ENCODE data around the gene LLGL2.
"Not testable (repeated sequence)": the region's sequence is repeated elsewhere in the genome, so short reads cannot be mapped to it uniquely, and the experiment has no call there.

Gene LLGL2

GRCh38 chr17:75572713-75573539 lies 47.4 kb downstream of the LLGL2 start:
- DNase-seq: no peak

- no peak for DNase-seq
Measured at GRCh38 chr17:75573540-75573957, 48.1 kb downstream of the LLGL2 start.

- no peak for DNase-seq
Measured at GRCh38 chr17:75573994-75574393, 48.5 kb downstream of the LLGL2 start.

GRCh38 chr17:75574404-75575036 lies 49.0 kb downstream of the LLGL2 start:
- DNase-seq: no peak

- no peak for DNase-seq
Measured at GRCh38 chr17:75575197-75575596, 49.7 kb downstream of the LLGL2 start.

GRCh38 chr17:75575728-75576127 lies 50.2 kb downstream of the LLGL2 start:
- no peak for DNase-seq

GRCh38 chr17:75576661-75577060 lies 51.2 kb downstream of the LLGL2 start:
- no peak for DNase-seq

- not testable (repeated sequence) for DNase-seq
Measured at GRCh38 chr17:75581121-75581725, 55.7 kb downstream of the LLGL2 start.

- not testable (repeated sequence) for DNase-seq
Measured at GRCh38 chr17:75583197-75583596, 57.7 kb downstream of the LLGL2 start.

- no peak for DNase-seq
Measured at GRCh38 chr17:75584849-75585175, 59.3 kb downstream of the LLGL2 start.

- DNase-seq: no peak
Measured at GRCh38 chr17:75587675-75588595, 62.4 kb downstream of the LLGL2 start, which contains the start of gene MYO15B. TSS of gene MYO15B (plus strand) at chr17:75587800. CDS start at chr17:75588058, 258 bp downstream.

GRCh38 chr17:75588596-75589011 lies 63.1 kb downstream of the LLGL2 start:
- DNase-seq: no peak

- peak; percentile 75 for DNase-seq
Measured at GRCh38 chr17:75589012-75589918, 63.8 kb downstream of the LLGL2 start.

- no peak for DNase-seq
Measured at GRCh38 chr17:75589919-75590303, 64.4 kb downstream of the LLGL2 start.

- no peak for DNase-seq
Measured at GRCh38 chr17:75590314-75590761, 64.8 kb downstream of the LLGL2 start.

GRCh38 chr17:75590849-75591721 lies 65.6 kb downstream of the LLGL2 start:
- DNase-seq: no peak

- no peak for DNase-seq
Measured at GRCh38 chr17:75591722-75592302, 66.3 kb downstream of the LLGL2 start.

GRCh38 chr17:75592348-75593020 lies 67.0 kb downstream of the LLGL2 start:
- no peak for DNase-seq

GRCh38 chr17:75593430-75593829 lies 67.9 kb downstream of the LLGL2 start:
- not testable (repeated sequence) for DNase-seq

Measured in NCI-H526 treated with DMSO at 0.1 percent for 48 hours (cell line).